GM23248 (cell line): ENCODE results near the gene KLF13. TPM values are rescaled to one million over a fixed set of nuclear protein-coding genes. Genes with fewer than 3 reads are reported as not detected.
A peak's percentile ranks its signal among the peaks of the same experiment; 100 is the strongest.

ENCODE experiments used
- DNase-seq: peaks from one replicate; pipeline ENCODE4 v3.0.0-alpha.2; 2015
- H2AFZ ChIP-seq: fragments of 200-600 bp; sonication (generic); 2 replicates; pipeline ENCODE4 v1.6.1; 2016; ENCODE audit warnings: antibody characterized with exemption
- H3F3A ChIP-seq: fragments of 200-600 bp; sonication (generic); 2 replicates; pipeline ENCODE4 v1.6.1; 2016; ENCODE audit warnings: mild to moderate bottlenecking, antibody characterized with exemption, mixed run types; ENCODE audit not compliant: insufficient read depth
- H3K27ac ChIP-seq: fragments of 200-600 bp; sonication (generic); 2 replicates; pipeline ENCODE4 v1.5.1; 2016; ENCODE audit warnings: mild to moderate bottlenecking
- H3K27me3 ChIP-seq: fragments of 200-600 bp; sonication (generic); replicated peaks from 2 replicates; pipeline ENCODE4 v1.6.1; 2016; ENCODE audit warnings: mild to moderate bottlenecking; ENCODE audit not compliant: insufficient read depth
- H3K36me3 ChIP-seq: fragments of 200-600 bp; sonication (generic); 2 replicates; pipeline ENCODE4 v1.6.1; 2016; ENCODE audit warnings: low read depth, mild to moderate bottlenecking
- H3K4me1 ChIP-seq: fragments of 200-600 bp; sonication (generic); 2 replicates; pipeline ENCODE4 v1.6.1; 2016; ENCODE audit warnings: mild to moderate bottlenecking; ENCODE audit not compliant: insufficient read depth
- H3K4me2 ChIP-seq: fragments of 200-600 bp; sonication (generic); one replicate; pipeline ENCODE4 v1.6.1; 2016; ENCODE audit warnings: mild to moderate bottlenecking; ENCODE audit not compliant: unreplicated experiment
- H3K4me3 ChIP-seq: fragments of 200-600 bp; sonication (generic); 2 replicates; pipeline ENCODE4 v1.5.1; 2016; ENCODE audit warnings: mild to moderate bottlenecking
- H3K79me2 ChIP-seq: fragments of 200-600 bp; sonication (generic); 2 replicates; pipeline ENCODE4 v1.6.1; 2016; ENCODE audit warnings: mild to moderate bottlenecking; ENCODE audit not compliant: insufficient read depth
- H3K9ac ChIP-seq: fragments of 200-600 bp; sonication (generic); 2 replicates; pipeline ENCODE4 v1.6.1; 2016; ENCODE audit warnings: mild to moderate bottlenecking
- H3K9me2 ChIP-seq: fragments of 200-600 bp; sonication (generic); 2 replicates; pipeline ENCODE4 v1.6.1; 2016; ENCODE audit warnings: mixed run types, mild to moderate bottlenecking, moderate library complexity; ENCODE audit not compliant: insufficient read depth
- H3K9me3 ChIP-seq: fragments of 200-600 bp; sonication (generic); one replicate; pipeline ENCODE4 v1.6.1; 2017; ENCODE audit warnings: low read depth
- H4K20me1 ChIP-seq: fragments of 200-600 bp; sonication (generic); 2 replicates; pipeline ENCODE4 v1.6.0; 2016; ENCODE audit not compliant: insufficient read depth
- EZH2 ChIP-seq: fragments of 200-600 bp; sonication (generic); IDR thresholded peaks from 2 replicates; pipeline ENCODE4 v1.6.1; 2018; ENCODE audit warnings: antibody characterized with exemption, mild to moderate bottlenecking; ENCODE audit not compliant: insufficient read depth, poor library complexity, severe bottlenecking
- EZH2phosphoT487 ChIP-seq: fragments of 200-600 bp; sonication (generic); IDR thresholded peaks from 2 replicates; pipeline ENCODE4 v1.6.1; 2018; ENCODE audit warnings: antibody characterized with exemption, moderate library complexity, mild to moderate bottlenecking, low read depth; ENCODE audit not compliant: insufficient read depth
- WGBS, 2 experiments: methylation state at CpG; one replicate each; pipeline ENCODE4 v1.1.6; 2015 to 2017; ENCODE audit warnings: low lambda C conversion rate in 2 of 2, low coverage in 1 of 2; ENCODE audit errors: missing lambda C conversion rate in 2 of 2; 5-methylcytosine and 5-hydroxymethylcytosine counted together
- in situ Hi-C: fragments of 300-500 bp; cut with MboI; formaldehyde crosslinking; loops from 2 replicates; pipeline ENCODE4 v1.15.0; 2020
- polyA plus RNA-seq: library from polyadenylated mRNA; unstranded; fragments of >200 nt; fragmentation: Nextera tagmentation; extraction: Ambion mirVana; gene quantifications from 2 replicates; pipeline ENCODE4 v1.2.1, GENCODE V29; 2016
- total RNA-seq: library from RNA; depleted of rRNA; stranded (reverse); fragments of >200 nt; shearing (Covaris generic); gene quantifications from 2 replicates; pipeline ENCODE4 v1.2.3, GENCODE V29; 2014

The KLF13 gene
- total and polyA plus RNA-seq, 2 experiments from 2014 or later = 8.0 to 38.9 TPM

- 93 to 94% methylated on average over 23 of the region's 23 CpGs for WGBS, 2 experiments
- no peaks in the 10 kb centered on the region for H3K36me3 ChIP-seq
- no peak overlapping the region for H3K4me2 ChIP-seq
- in situ Hi-C loops = no loop called here
- H3K27ac ChIP-seq = no peak overlapping the region
- no peaks in the 10 kb centered on the region for H4K20me1 ChIP-seq
- H3K79me2 ChIP-seq = peaks cover 98% of the 10 kb centered on the region
- H3K9me2 ChIP-seq = no peaks in the 10 kb centered on the region
- no peaks in the 10 kb centered on the region for H3K9me3 ChIP-seq
- no peak for TF ChIP-seq EZH2phosphoT487
- TF ChIP-seq EZH2 = no peak
- H3K4me3 ChIP-seq = no peak overlapping the region
- no peak overlapping the region for H3K9ac ChIP-seq
- peaks cover 5% of the 10 kb centered on the region; the same call in 1 of the 2 replicates for H3F3A ChIP-seq
- peaks cover 16% of the 10 kb centered on the region for H3K4me1 ChIP-seq
- DNase-seq = no peak
- H2AFZ ChIP-seq = no peak overlapping the region
- H3K27me3 ChIP-seq = no peaks in the 10 kb centered on the region
Observed at GRCh38 chr15:31373096-31373865, 46.6 kb downstream of the KLF13 start.

- Histone ChIP-seq H2AFZ (no peak overlapping the region), H3K27me3 (no peaks in the 10 kb centered on the region), H3K9ac (no peak overlapping the region; the same call in 1 of the 2 replicates), H3K9me3 (no peaks in the 10 kb centered on the region), H4K20me1 (no peaks in the 10 kb centered on the region), H3K36me3 (no peaks in the 10 kb centered on the region), H3K79me2 (peaks cover 93% of the 10 kb centered on the region), H3F3A (peaks cover 5% of the 10 kb centered on the region; the same call in 1 of the 2 replicates), H3K27ac (no peak overlapping the region), H3K4me3 (no peak overlapping the region), H3K4me1 (peaks cover 16% of the 10 kb centered on the region), H3K9me2 (no peaks in the 10 kb centered on the region), H3K4me2 (no peak overlapping the region)
- in situ Hi-C loops = no loop called here
- 94 to 97% methylated on average over 9 of the region's 9 CpGs for WGBS, 2 experiments
- DNase-seq = no peak
- TF ChIP-seq EZH2 (no peak), EZH2phosphoT487 (no peak)
Observed at GRCh38 chr15:31373970-31374369, 47.3 kb downstream of the KLF13 start.

- WGBS, 2 experiments = 45% methylated on average over 8 of the region's 8 CpGs
- H3K4me3 ChIP-seq = no peak overlapping the region
- peak overlapping the region; percentile 5; the same call in 1 of the 2 replicates for H3K9ac ChIP-seq
- no peak overlapping the region for H3K4me2 ChIP-seq
- no peaks in the 10 kb centered on the region for H3K9me2 ChIP-seq
- peaks cover 88% of the 10 kb centered on the region for H3K79me2 ChIP-seq
- 0 out of 2 replicates have a peak, but pooled peaks cover 5% of the 10 kb centered on the region for H3F3A ChIP-seq
- no peaks in the 10 kb centered on the region for H4K20me1 ChIP-seq
- TF ChIP-seq EZH2phosphoT487 = no peak
- TF ChIP-seq EZH2 = no peak
- H3K9me3 ChIP-seq = no peaks in the 10 kb centered on the region
- no peak overlapping the region; the same call in 1 of the 2 replicates for H3K27ac ChIP-seq
- H3K36me3 ChIP-seq = no peaks in the 10 kb centered on the region
- no peak overlapping the region for H2AFZ ChIP-seq
- H3K4me1 ChIP-seq = peaks cover 16% of the 10 kb centered on the region
- in situ Hi-C loops = no loop called here
- no peaks in the 10 kb centered on the region for H3K27me3 ChIP-seq
- peak; percentile 15 for DNase-seq
Observed at GRCh38 chr15:31374489-31374888, 47.9 kb downstream of the KLF13 start.

GRCh38 chr15:31374986-31375385, 48.4 kb downstream of the KLF13 start:
- DNase-seq = no peak
- Histone ChIP-seq H3K79me2 (peaks cover 83% of the 10 kb centered on the region), H3K27me3 (no peaks in the 10 kb centered on the region), H3K4me2 (no peak overlapping the region), H3K4me1 (peaks cover 16% of the 10 kb centered on the region), H4K20me1 (no peaks in the 10 kb centered on the region), H3K9me3 (no peaks in the 10 kb centered on the region), H3K36me3 (no peaks in the 10 kb centered on the region), H3K4me3 (no peak overlapping the region), H3K27ac (no peak overlapping the region), H2AFZ (no peak overlapping the region), H3K9me2 (no peaks in the 10 kb centered on the region), H3F3A (0 out of 2 replicates have a peak, but pooled peaks cover 5% of the 10 kb centered on the region), H3K9ac (no peak overlapping the region)
- TF ChIP-seq EZH2phosphoT487 (no peak), EZH2 (no peak)
- in situ Hi-C loops = no loop called here
- WGBS, 2 experiments = 77 to 78% methylated on average over 12 of the region's 12 CpGs
